ENCODE measurements around the gene WIF1.

DNA sequence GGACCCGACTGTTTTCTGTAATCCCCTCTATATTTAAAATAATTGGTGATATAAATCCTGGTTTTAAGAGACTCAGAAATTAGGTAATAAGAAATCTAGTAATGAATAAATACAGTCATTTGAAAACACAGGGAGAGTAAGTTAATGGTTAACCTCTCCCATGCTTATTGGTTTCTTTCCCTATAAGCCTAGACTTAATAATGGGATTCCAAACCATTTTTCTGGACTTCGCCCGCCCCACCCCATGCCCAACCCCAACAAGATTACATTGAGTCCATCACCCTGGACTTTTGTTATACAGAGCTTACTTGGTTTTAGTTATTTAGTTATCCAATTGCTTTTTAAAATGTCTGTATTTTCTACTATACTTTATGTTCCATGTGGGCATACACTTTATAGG, 98.7 kb downstream of the WIF1 start:
- TF ChIP-seq, protein P1, sequence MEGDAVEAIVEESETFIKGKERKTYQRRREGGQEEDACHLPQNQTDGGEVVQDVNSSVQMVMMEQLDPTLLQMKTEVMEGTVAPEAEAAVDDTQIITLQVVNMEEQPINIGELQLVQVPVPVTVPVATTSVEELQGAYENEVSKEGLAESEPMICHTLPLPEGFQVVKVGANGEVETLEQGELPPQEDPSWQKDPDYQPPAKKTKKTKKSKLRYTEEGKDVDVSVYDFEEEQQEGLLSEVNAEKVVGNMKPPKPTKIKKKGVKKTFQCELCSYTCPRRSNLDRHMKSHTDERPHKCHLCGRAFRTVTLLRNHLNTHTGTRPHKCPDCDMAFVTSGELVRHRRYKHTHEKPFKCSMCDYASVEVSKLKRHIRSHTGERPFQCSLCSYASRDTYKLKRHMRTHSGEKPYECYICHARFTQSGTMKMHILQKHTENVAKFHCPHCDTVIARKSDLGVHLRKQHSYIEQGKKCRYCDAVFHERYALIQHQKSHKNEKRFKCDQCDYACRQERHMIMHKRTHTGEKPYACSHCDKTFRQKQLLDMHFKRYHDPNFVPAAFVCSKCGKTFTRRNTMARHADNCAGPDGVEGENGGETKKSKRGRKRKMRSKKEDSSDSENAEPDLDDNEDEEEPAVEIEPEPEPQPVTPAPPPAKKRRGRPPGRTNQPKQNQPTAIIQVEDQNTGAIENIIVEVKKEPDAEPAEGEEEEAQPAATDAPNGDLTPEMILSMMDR (IDR thresholded peaks at IDR 0.05), result no peak
- no peak for TF ChIP-seq POLR2AphosphoS5 (IDR thresholded peaks at IDR 0.05; ENCODE audit: insufficient read depth in 1 of 2, low read depth in 1 of 2)
- no peak for TF ChIP-seq POLR2A (IDR thresholded peaks at IDR 0.05)
